ENCODE data around the gene PDGFB.

PDGFB gene

DNA sequence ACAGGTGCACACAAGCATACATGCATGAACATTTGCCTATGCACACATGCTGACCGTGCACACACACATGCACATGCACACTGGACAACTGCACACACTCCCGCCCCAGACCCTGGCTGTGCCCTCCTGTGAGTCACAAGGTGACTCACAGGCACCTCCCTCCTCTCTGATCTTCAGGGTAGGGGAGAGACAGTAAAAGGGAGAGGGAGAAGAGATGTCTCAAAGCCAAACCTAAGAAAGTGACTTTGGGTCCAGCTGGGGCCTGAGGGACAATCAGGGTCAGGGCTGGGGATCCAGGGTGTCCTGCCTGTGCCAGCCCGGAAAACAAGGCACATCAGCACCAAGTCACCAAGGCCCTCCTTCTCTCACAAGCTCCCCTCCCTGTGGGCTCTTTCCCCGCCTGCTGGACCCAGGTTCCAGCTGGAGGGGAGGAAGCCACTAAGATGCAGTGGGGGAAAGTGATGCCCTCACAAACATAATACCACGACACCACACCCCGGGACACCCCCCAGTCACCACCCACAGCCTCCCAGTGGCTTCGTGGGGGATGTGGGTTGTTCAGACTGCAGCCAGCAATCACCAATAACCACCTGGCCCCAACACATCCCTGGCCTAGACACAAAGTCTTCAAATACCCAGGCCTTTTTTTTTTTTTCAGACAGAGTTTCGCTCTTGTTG, 39.3 kb downstream of the PDGFB start:
- peak; percentile 12 for DNase-seq (ENCODE audit: low read depth)

DNA sequence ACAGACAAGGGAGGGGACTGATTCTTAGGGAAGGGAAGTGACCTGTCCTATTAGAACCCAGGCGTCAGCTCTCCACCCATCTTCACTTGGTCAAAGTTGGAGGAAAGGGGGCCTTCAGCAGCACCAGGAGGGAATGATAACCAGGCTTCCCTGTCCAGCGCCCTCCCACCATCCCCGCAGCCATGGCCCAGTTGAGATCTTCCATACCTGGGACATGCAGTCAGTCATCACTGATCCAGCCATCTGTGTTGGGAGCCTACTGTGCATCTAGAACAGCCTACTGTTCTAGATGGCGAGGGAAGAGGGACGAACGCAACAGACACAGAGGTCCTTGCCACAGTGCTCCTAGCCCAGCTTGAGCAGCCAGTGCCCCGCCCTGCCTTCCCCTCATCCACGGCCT, 40.6 kb downstream of the PDGFB start:
- no peak for DNase-seq (ENCODE audit: low read depth)

DNA sequence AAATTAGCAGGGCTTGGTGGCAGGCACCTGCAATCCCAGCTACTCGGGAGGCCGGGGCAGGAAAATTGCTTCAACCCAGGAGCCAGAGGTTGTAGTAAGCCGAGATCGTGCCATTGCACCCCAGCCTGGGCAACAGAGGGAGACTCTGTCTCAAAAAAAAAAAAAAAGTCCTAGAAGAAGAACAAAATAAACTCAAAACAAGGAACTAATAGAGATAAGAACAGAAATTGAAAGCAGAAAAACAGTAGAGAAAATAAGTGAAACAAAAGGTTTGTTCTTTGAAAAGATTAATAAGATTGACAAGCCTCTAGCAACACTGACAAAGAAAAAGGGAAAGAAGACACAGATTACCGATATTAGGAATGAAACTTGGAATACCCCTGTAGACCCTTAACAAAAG, 47.2 kb downstream of the PDGFB start:
- no peak for DNase-seq (ENCODE audit: low read depth)

DNA sequence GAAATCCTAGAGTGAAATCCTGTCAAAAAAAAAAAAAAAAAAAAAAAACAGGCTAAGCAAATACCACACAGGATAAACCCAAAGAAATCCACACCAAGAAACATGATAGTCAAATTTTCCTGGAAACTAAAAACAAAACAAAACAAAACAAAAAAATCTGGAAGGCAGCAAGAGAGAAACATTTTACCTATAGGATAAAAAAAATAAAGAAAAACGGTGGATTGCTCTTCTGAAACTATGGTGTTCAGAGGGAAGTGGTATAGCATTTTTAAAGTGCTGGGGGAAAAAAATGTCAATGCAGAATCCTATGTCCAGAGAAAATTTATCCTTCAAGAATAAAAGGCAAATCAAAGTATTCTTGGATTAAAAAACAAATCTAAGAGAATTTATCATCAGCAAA, 50.7 kb downstream of the PDGFB start:
- DNase-seq (ENCODE audit: low read depth): no peak

DNA sequence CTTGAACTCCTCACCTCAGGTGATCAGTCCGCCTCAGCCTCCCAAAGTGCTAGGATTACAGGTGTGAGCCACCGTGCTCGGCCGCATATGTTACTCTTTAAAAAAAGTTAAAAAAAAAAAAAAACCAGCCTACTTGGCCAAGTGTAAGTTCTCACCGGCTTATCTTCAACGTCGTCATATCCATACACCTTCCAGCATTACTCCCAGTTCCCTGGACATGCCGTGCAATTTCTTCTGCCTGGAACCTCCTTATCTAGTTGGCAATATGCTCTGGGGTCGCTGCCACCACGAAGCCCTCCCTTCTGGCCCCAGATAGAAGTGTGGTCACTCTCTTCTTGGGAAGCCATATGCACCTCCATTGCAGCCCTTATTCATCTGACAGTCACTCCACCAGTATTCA, 56.0 kb downstream of the PDGFB start:
- no peak for DNase-seq (ENCODE audit: low read depth)

DNA sequence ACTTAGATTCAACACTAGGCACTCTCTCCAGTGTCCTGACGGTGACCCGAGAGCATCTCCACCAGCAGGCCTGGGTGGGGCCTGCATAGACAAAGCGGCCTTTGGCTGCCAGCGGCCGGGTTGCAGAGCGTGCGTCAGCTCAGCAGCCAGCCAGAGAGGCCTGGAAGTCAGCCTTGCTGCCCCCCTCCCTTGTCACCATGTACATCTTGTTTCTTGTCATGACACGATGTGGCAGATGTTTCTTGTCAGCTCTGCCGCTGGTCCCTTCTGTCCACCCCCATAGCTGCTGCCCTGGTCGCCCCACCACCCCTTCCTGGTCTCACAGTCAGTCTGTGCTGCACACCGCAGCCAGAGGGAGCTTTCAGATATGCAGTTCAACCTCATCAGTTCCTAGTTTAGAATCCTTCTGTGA, 59.2 kb downstream of the PDGFB start:
- no peak for DNase-seq (ENCODE audit: low read depth)

DNA sequence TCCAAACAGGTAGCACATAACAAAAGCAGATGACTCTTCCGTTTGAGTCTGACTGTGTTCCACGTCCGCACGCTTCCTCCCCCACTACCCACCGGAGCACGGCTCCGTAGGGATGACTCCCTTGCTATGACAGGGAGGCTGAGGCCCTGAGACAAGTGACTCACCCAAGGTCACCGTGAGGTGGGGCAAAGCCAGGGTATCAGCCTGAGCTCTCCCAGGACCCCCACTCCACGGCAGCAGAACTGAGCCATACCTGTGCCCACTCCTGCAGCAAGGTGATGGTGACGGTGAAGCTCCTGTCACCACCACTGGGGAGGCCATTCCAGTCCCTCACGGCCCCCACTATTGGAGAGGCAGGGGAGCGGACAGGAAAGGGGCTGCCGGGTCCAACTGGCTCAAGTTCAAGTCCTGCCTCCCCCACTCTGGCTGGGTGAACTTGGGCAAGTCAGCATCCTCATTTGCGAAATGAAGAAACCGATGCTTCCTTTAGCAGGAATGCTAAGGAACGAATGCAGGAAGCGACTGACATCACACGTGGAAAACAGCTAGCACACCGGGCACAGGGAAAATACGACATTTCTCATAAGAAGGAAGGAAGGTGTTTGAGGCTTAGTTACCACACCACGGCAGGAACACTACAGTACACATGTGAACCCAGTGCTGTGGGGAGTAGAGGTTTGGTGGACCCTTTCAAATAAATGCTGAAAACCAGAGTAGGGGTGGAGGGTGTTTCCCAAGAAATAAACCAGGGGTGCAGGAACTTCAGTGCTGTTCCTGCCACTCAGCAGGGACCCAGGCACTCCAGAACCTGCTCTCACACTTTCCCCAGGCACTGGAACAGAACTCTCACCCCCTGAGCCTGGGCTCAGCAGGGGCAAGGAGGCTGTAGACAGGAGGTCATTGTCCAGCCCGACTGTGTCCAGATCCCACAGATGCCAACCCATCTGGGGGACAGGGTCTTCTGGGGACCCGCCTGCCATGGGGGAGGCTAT, 59.9 kb downstream of the PDGFB start:
- DNase-seq (ENCODE audit: low read depth): no peak

DNA sequence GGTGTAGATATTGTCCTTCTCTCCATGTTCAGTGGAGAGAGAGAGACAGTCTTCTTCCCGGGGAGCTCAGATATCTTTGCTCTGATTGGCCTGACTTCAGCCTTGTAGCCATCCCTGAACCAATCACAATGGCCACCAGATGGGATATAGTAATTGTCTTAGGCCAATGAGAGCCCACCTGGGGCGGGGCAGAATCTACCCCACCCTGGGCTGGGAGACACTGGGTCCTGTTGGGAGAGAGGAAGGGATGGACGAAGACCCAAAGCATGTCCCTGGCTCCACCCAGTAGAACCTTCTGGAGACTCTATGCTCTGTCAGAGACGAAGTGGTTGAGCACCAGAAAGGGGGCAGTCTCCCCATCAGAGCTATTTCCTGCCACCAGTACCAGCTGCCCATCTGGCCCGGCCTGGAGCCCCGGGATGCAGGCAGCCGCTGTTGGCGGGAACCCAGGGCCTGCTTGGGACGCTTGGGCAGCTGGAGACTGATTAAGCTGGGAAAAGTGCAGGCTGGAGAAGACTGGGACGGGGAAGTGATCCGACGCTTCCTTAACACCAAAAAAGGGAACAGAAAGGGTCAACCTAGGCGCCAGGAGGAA, 60.7 kb downstream of the PDGFB start:
- DNase-seq (ENCODE audit: low read depth): no peak

DNA sequence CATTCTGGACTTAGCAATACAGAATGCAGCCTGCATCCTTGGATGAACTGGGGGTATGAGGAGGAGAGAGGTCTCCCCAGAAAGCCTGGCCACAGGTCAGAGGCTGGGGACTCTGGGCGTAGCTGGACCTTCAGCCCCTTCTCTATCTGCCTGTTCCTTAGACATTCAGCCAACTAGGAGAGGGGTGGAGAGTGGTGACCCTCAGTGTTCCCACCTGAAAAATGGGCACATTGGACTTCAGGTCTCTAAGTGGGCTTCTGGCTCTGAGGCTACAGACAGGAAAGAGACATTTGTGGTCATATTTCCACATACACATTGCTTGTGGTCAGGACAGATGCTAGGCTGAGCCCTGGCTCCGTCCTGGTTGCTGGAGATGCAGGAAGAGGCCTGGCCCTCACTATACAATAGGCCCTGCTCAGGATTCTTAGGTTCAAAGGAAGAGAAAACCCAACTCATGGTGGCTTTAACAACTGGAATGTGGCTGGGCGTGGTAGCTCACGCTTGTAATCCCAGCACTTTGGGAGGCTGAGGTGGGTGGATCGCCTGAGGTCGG, 62.2 kb downstream of the PDGFB start:
- no peak for DNase-seq (ENCODE audit: low read depth)

DNA sequence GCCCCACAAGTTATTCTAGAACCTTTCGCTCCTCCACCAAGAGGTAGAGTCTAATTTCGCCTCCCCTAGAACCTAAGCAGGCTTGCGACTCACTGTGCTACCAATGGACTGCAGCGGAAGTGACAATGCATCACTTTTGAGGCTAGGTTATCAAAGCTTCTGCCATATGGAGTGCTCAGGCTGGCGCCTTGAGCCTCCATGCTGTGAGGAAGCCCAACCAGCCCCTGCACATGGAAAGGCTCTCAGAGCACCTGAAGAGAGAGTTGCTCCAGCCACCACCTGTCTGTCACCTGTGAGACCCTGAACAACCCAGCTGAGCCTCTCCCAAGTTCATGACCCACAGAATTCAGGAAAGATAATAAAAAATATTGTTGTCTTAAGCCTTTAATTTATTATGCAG, 63.0 kb downstream of the PDGFB start:
- DNase-seq (ENCODE audit: low read depth): no peak

DNA sequence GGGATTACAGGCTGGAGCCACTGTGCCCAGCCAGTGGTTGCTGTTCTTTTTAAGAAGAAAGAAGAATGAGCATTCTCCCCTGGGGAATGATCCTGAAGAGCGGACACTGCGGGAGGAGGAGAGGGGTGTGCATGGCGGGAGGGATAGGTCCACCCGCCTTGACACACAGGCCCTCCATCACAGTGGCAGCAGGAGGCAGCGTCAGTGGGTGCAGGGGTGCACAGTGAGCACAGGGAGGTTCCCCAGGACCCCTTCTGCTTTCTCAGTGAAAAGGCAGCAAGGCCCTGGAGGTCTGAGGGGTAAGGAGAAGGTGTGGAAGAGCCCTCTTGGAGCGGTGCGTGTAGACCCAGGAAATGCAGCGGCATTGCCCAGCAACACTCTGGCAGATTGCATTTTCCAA, 63.4 kb downstream of the PDGFB start:
- DNase-seq (ENCODE audit: low read depth): no peak

DNA sequence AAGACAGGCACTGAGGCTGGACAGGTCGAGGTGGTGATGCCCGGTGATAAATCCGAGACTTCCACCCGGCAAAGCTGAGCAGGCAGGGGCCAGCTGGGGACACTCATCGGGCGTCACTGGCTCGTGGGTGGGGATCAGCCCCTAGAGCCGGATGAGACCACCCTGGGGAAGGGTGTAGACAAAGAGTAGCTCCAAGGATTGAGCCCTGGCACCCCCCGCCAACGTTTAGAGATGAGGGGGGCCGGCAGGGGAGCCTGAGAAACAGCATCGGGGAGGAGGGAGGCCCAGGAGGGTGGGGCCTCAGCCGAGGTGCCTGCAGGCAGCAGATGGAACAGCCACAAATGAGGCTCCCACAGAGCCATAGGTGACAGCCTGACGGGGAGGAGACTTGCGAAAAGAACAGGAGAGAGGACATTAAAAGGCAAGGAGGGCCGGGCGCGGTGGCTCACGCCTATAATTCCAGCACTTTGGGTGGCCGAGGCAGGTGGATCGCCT, 64.9 kb downstream of the PDGFB start:
- DNase-seq (ENCODE audit: low read depth): no peak

DNA sequence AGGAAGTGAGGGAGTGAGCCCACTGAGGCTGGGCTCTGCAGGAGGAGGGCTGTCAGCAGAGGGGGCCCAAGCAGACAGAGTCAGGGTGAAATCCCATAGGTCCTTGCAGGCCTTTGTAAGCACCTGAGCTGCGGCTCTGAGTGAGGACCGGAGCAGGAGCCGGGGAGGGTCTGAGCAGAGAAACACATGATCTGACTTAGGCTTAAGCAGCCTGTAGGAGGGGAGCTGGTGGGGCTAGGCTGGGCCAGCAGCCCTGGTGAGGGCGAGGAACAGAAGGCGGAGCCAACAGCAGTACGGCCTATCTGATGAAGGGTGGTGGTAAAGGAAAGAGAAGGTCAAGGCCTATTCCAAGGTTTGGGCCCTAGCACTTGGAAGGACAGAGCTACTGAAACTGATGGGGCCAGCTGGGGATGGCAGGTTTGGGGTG, 65.4 kb downstream of the PDGFB start:
- no peak for DNase-seq (ENCODE audit: low read depth)

DNA sequence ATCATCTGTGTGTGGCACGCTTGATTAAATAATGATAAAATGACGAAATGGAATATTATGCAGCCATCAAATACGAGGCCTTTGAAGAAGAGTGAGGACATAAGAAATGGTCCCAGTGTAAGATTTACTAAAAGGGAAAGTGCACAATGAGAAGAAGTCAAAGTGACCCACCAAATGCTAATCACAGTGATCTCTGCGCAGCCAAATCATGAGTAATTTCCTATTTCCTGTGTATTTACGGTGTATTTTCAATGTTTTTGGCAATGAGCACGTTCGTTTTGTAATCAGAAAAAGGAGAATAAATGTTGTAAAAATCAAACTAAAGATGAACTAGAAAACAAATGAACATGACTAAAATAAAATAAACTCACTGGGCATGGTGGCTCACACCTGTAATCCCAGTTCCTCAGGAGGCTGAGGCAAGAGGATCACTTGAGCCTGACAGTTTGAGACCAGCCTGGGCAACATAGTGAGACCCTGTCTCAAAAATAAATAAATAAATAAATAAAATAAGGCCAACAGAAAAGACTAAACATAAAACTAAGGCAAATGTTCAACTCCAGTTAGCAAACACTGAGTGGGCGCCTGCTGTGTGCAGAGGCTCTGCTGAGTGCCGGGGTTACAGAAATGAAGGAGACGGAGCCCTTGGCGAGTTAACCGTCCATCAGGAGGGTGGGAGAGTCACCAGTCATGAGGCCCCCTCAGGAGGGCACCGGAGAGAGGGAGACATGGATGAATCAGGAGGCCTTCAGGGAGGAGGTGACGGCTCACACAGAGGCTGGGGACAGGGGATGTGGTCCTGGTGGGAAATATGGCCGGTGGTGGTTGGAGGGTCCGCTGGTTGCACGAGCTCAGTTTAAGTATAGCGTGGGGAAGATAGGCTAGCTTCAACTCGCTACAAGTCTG, 66.3 kb downstream of the PDGFB start:
- DNase-seq (ENCODE audit: low read depth): no peak

DNA sequence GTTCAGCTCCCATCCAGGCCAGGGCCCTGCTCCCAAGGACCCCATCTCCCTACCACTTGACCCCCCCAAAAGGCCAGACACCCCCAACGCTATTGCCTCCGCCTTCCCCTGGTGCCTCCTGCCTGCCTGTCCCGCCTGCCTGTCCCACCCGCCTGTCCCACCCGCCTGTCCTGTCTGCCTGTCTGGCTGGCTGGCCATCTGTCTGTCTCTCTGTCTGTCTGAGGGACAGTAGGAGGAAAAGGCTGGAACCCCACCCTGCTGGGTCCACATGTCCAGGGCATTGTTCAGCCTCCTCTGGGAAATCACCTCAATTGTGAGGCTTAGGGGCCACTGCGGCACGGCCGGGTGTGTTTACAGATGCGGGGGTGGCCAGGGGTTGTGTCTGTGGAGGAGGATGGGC, 67.0 kb downstream of the PDGFB start:
- no peak for DNase-seq (ENCODE audit: low read depth)

DNA sequence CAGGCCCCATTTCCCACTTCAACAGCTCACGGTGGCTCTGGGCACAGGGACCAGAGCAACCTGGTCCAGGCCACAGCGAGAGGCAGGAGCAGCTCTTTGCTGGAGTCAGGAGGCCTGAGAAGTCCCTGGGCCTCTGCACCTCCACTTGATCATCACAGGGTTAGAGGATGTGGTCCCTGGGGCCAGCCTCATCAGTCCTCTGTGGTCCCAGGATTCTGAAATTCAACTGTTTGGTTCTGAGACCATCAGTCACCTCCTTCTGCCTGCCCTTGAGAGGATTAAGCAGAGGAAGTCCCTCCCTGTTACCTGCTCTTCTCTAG, 67.4 kb downstream of the PDGFB start:
- no peak for DNase-seq (ENCODE audit: low read depth)

DNA sequence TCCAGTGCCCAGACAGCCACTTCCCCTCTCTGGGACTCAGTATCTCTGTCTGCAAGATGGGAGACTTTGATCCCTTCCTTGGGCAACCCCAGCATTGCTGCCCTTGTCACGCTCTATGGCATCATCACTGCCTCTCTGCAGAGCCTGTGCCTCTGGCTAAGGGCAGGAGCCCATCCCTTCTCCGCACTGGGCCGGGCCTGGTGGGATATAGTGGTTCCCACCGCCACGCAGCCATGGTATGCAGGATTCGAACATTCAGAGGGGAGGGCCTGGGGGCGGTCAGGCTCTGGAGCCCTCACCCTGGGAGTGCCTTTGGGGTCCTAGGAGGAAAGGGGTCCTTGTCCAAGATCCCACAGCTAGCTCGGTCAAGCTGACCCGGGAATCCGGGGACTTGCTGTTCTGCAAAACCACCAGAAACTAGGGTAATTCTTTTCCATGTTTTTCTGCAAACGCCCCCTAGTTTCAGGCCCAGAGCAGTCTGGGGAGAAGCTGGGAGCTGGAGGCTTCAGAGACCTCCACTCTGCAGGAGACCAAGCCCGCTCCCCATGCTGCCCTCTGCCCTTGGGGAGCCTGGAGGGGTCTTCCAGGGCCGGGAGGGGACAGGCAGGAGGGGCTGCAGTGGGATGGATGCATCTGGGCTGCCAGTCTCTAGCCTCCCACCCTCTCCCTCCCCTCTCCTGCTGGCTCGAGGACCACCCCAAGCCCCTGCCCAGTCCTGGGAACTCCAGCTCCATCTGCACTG, 67.9 kb downstream of the PDGFB start:
- no peak for DNase-seq (ENCODE audit: low read depth)

DNA sequence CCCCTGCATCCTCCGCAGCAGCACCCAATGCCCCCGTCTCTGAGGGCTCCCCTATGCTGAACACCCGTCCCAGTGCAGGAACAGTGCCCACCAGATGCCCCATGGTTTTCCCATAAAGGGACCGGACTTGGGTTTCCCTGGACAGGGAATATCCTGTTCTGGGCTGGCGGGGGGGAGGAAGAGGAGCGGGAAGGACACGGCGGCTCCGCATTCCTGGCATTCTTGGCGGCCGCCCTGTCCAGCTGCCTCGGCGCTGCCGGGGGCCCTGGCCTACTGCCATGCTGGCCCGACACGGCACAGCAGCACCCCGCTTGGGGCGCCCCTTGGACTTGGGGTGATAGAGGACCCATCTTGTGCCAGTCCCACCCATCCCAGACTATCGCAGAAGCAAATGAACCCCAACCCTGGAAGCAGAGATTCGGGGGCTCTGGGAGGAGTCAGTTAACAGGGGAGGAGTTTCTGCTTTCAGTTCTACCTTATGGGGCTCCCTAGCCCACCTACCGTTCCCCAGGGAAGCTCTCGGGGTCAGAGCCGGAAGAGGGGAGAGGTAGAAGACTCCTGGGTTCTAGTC, 68.6 kb downstream of the PDGFB start:
- no peak for DNase-seq (ENCODE audit: low read depth)

DNA sequence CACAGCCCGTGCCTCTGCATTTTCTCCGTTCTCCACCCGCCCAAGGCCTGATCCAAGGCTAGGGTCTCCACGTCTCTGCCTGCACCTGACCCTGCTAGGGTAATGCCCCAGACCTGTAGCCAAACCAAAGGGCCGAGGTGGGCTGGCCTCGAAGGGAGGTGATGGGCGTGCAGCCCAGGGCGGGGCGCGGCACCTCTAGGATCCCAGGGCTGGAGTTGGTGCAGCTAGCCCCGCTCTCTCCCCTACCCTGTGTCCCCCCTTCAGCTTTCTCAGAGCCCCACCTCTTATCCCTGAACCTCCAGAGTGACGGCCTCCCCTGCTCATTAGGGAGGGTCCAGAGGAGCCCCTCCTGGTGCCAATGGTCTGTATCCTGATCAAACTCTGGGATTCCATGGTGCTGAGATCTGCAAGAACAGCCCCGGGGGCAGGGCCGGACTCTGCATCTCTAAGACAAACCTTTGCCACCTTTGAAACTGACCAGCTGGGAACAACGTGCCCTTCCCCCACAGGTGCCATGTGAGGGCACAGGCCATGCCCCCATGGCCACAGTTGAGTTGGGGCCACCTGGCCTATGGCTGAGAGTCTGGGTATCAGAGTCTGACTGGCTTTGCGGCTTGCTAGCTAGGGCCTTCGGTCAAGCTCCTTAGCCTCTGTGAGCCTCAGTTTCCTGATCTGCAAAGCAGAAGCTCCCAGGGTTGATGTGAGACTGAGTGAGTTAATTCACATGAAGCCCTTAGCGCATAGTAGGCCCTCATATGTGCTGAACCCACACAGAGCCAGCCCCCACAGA, 69.2 kb downstream of the PDGFB start:
- DNase-seq (ENCODE audit: low read depth): no peak

All from activated T-cell treated with anti-CD3 and anti-CD28 coated beads for 48 hours (primary cell).